ENCODE data around the gene C1orf21.

Gene C1orf21

DNA sequence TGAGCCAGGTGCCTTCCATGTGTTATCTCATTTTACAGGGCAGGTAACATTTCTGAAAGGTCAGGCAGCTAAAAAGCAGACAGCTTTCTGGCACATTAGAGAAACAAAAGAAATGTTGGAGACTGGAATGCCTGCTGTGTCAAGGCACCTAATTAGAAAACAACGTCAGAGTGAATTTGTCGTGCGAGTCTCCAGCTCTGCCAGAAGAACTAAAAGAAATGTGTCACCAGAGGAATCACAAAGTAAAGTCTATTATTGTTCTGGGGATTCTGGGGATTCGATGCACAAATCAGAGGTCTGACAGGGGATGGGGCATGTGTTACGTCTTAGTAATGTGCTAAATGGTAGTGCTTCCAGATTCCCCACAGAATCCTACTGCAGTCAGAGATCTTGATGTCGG lies 278.5 kb downstream of the C1orf21 start:
- DNase-seq: no peak

DNA sequence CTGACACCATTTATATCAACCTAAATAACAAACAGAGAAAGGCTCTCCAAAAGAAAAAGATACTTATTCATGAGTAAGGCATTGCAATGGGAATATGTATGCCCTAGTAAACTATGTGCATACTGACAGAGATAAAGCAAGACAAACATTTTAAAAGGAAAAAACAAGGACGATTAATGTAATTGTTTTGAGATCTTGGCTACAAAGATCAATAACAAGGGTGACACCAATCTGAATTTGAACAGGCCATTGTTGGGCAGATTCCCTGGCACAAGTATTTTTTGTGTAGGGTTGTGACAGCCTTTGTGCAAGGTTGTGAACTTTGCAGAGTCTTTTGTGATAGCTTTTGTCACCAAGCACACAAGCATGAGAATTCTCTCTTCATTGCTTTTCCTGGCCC lies 282.6 kb downstream of the C1orf21 start:
- DNase-seq: no peak

DNA sequence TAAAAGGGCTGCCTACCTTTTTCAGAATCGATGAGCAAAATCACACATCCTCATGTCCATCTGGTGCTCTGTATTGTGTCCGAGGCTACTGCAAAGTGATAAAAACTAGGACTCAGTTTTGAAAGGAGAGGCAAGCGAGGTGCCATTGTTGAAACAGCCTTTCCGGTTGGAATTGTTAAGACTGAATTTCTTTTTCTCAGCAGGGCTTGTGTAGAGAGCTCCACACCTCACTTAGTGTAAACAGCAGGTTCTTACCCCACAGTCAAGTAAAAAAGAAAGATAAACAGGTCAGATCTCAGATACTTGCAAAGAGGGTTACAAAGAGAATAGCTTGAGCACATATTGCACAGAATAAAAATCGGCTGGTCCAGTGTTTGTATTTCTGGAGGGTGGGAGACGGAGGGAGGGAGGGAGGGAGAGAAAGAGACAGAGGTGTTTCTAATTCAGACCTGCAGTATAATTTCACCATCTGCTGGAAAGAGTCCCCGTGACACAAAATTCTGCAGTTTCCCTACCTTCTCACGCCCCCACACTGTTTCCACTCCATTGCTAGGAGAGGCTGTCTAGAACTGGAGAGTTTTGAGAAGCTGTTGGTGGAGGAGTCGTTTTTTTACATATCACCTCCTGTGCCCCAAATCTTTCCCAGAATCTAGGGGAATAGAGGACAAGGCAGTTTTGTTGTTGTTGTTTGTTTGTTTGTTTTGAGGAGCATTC lies 285.3 kb downstream of the C1orf21 start:
- DNase-seq: no peak

DNA sequence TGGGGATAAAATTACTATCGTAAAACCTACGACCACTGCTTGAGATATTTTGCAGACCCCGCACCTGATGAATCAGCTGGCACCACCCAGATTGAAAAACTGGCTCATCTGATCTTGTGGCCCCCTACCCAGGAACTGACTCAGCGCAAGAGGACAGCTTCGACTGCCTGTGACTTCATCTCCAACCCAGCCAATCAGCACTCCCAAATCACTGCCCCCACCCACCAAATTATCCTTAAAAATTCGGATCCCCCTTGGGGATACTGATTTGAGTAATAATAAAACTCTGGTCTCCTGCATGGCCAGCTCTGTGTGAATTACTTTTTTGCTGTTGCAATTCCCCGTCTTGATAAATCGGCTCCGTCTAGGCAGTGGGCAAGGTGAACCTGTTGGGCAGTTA lies 286.5 kb downstream of the C1orf21 start:
- DNase-seq: no peak

DNA sequence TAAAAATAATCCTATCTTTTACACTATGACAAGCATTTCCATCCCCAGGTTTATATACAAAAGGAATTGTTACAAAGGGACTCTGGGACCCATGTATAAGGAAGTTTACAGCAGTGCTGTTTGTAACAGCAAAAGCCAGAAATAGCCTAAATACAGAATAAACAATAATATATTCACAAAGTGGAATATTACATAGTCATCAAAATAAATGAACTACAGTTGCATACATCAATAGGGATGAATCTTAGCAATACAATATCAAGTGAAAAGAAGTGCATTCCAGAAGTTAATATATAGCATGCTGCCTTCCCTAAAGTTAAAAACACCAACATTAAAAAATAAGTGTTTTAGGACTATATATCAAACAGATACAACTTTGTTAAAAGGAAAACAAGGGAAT lies 290.5 kb downstream of the C1orf21 start:
- DNase-seq: no peak
